Neural cell (in vitro differentiated cells): ENCODE measurements around the gene CNPPD1. TPM values are rescaled to one million over a fixed set of nuclear protein-coding genes. Genes with fewer than 3 reads are reported as not detected.

Experiments used
- H2AFZ ChIP-seq: fragments of 200-600, 300-800 bp; sonication (generic), shearing (Covaris generic); 2 replicates; pipeline ENCODE4 v1.6.0; 2014; ENCODE audit warnings: low read depth, mild to moderate bottlenecking, antibody characterized with exemption, low read length, moderate library complexity
- H3F3A ChIP-seq: fragments of 200-600 bp; shearing (Covaris generic); 2 replicates; pipeline ENCODE4 v1.6.1; 2016; ENCODE audit warnings: mild to moderate bottlenecking, moderate library complexity, mixed read lengths, antibody characterized with exemption, low read length; ENCODE audit not compliant: insufficient read depth, poor library complexity, severe bottlenecking
- H3K27ac ChIP-seq: fragments of 200-600, 300-800 bp; sonication (generic), shearing (Covaris generic); 2 replicates; pipeline ENCODE4 v1.5.1; 2014; ENCODE audit warnings: mild to moderate bottlenecking, low read length, moderate library complexity
- H3K27me3 ChIP-seq: fragments of 300-800, 200-600 bp; sonication (generic), shearing (Covaris generic); 2 replicates; pipeline ENCODE4 v1.6.0; 2014; ENCODE audit warnings: mild to moderate bottlenecking, low read depth, low read length, moderate library complexity; ENCODE audit not compliant: insufficient read depth
- H3K36me3 ChIP-seq: fragments of 300-800, 200-600 bp; sonication (generic), shearing (Covaris generic); 2 replicates; pipeline ENCODE4 v1.5.1; 2014; ENCODE audit warnings: mild to moderate bottlenecking, antibody characterized with exemption, low read length, moderate library complexity; ENCODE audit not compliant: insufficient read depth
- H3K4me2 ChIP-seq: fragments of 300-800, 200-600 bp; sonication (generic), shearing (Covaris generic); 2 replicates; pipeline ENCODE4 v1.6.0; 2014; ENCODE audit warnings: mild to moderate bottlenecking, low read length
- H3K4me3 ChIP-seq: fragments of 300-800, 200-600 bp; sonication (generic), shearing (Covaris generic); 2 replicates; pipeline ENCODE4 v1.5.1; 2014; ENCODE audit warnings: mild to moderate bottlenecking, low read length, moderate library complexity
- H3K79me2 ChIP-seq: fragments of 200-600 bp; shearing (Covaris generic); replicated peaks from 2 replicates; pipeline ENCODE4 v1.6.0; 2014; ENCODE audit warnings: mild to moderate bottlenecking, low read length, moderate library complexity; ENCODE audit not compliant: insufficient read depth
- H3K9ac ChIP-seq: fragments of 300-800, 200-600 bp; sonication (generic), shearing (Covaris generic); 2 replicates; pipeline ENCODE4 v1.6.1; 2016; ENCODE audit warnings: mild to moderate bottlenecking, low read length, mixed read lengths
- H3K9me2 ChIP-seq: fragments of 200-600 bp; shearing (Covaris generic); 2 replicates; pipeline ENCODE4 v1.6.1; 2016; ENCODE audit warnings: mild to moderate bottlenecking, low read length, mixed read lengths; ENCODE audit not compliant: insufficient read depth
- H3K9me3 ChIP-seq: fragments of 200-600, 300-800 bp; sonication (generic), shearing (Covaris generic); 2 replicates; pipeline ENCODE4 v1.6.1; 2016; ENCODE audit warnings: mild to moderate bottlenecking, mixed run types, low read length, moderate library complexity, mixed read lengths
- H4K20me1 ChIP-seq: fragments of 200-600 bp; shearing (Covaris generic); 2 replicates; pipeline ENCODE4 v1.6.1; 2016; ENCODE audit warnings: mild to moderate bottlenecking, mixed run types; ENCODE audit not compliant: insufficient read depth
- CTCF ChIP-seq: fragments of 450-650 bp; IDR thresholded peaks from 2 replicates; pipeline ENCODE4 v1.5.1; 2014; ENCODE audit warnings: antibody characterized with exemption, mild to moderate bottlenecking, moderate library complexity; ENCODE audit not compliant: poor library complexity, severe bottlenecking
- EP300 ChIP-seq: fragments of 450-650 bp; conservative IDR thresholded peaks from 2 replicates; pipeline ENCODE4 v1.6.1; 2014; ENCODE audit warnings: antibody characterized with exemption, mild to moderate bottlenecking, moderate library complexity; ENCODE audit not compliant: poor library complexity, severe bottlenecking
- EZH2 ChIP-seq: fragments of 200-600, 300-800 bp; shearing (Covaris generic), sonication (generic); IDR thresholded peaks from 2 replicates; pipeline ENCODE4 v1.6.1; 2014; ENCODE audit warnings: antibody characterized with exemption, low read length, borderline replicate concordance, mild to moderate bottlenecking; ENCODE audit not compliant: insufficient read depth, poor library complexity, severe bottlenecking
- MXI1 ChIP-seq: fragments of 450-650 bp; conservative IDR thresholded peaks from 2 replicates; pipeline ENCODE4 v1.6.1; 2014; ENCODE audit warnings: antibody characterized with exemption, mild to moderate bottlenecking; ENCODE audit not compliant: poor library complexity, severe bottlenecking
- POLR2AphosphoS5 ChIP-seq: IDR thresholded peaks from 2 replicates; pipeline ENCODE4 v1.6.1; 2012
- RAD21 ChIP-seq: fragments of 450-650 bp; conservative IDR thresholded peaks from 2 replicates; pipeline ENCODE4 v1.6.1; 2014; ENCODE audit warnings: antibody characterized with exemption, mild to moderate bottlenecking, moderate library complexity
- SMC3 ChIP-seq: fragments of 450-650 bp; conservative IDR thresholded peaks from 2 replicates; pipeline ENCODE4 v1.6.1; 2014; ENCODE audit warnings: antibody characterized with exemption, mild to moderate bottlenecking, moderate library complexity; ENCODE audit not compliant: poor library complexity
- TAF1 ChIP-seq: IDR thresholded peaks from 2 replicates; pipeline ENCODE4 v1.6.1; 2012; ENCODE audit warnings: low read depth
- polyA plus RNA-seq: library from polyadenylated mRNA; depleted of rRNA; stranded (reverse); fragments of >200 nt; gene quantifications from 2 replicates; pipeline ENCODE4 v1.2.3, GENCODE V29; 2014
- TF ChIP-seq, protein P1 (sequence below): IDR thresholded peaks from 2 replicates; pipeline ENCODE4 v1.6.1; 2012; ENCODE audit warnings: borderline replicate concordance

Gene CNPPD1
- polyA plus RNA-seq, 1 donor from 2014 or later: 89.1 TPM

GRCh38 chr2:219174146-219174545 is 2.6 kb downstream of the CNPPD1 start:
- Histone ChIP-seq H2AFZ (no peak overlapping the region), H3K4me3 (no peak overlapping the region), H3K79me2 (peaks cover 9% of the 10 kb centered on the region), H3K36me3 (no peaks in the 10 kb centered on the region), H4K20me1 (no peaks in the 10 kb centered on the region), H3K9me3 (no peaks in the 10 kb centered on the region), H3K27ac (no peak overlapping the region), H3K9ac (no peak overlapping the region), H3F3A (peaks cover 3% of the 10 kb centered on the region), H3K27me3 (no peaks in the 10 kb centered on the region), H3K4me2 (no peak overlapping the region), H3K9me2 (no peaks in the 10 kb centered on the region)
- TF ChIP-seq, protein P1, sequence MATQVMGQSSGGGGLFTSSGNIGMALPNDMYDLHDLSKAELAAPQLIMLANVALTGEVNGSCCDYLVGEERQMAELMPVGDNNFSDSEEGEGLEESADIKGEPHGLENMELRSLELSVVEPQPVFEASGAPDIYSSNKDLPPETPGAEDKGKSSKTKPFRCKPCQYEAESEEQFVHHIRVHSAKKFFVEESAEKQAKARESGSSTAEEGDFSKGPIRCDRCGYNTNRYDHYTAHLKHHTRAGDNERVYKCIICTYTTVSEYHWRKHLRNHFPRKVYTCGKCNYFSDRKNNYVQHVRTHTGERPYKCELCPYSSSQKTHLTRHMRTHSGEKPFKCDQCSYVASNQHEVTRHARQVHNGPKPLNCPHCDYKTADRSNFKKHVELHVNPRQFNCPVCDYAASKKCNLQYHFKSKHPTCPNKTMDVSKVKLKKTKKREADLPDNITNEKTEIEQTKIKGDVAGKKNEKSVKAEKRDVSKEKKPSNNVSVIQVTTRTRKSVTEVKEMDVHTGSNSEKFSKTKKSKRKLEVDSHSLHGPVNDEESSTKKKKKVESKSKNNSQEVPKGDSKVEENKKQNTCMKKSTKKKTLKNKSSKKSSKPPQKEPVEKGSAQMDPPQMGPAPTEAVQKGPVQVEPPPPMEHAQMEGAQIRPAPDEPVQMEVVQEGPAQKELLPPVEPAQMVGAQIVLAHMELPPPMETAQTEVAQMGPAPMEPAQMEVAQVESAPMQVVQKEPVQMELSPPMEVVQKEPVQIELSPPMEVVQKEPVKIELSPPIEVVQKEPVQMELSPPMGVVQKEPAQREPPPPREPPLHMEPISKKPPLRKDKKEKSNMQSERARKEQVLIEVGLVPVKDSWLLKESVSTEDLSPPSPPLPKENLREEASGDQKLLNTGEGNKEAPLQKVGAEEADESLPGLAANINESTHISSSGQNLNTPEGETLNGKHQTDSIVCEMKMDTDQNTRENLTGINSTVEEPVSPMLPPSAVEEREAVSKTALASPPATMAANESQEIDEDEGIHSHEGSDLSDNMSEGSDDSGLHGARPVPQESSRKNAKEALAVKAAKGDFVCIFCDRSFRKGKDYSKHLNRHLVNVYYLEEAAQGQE: no peak
- TF ChIP-seq SMC3 (no peak), RAD21 (no peak), TAF1 (no peak), POLR2AphosphoS5 (no peak), CTCF (no peak), EP300 (no peak), EZH2 (no peak), MXI1 (no peak)

GRCh38 chr2:219173176-219173575 is 3.5 kb downstream of the CNPPD1 start:
- Histone ChIP-seq H3K4me3 (no peak overlapping the region), H3K27me3 (no peaks in the 10 kb centered on the region), H3K79me2 (peaks cover 4% of the 10 kb centered on the region), H3F3A (peaks cover 3% of the 10 kb centered on the region), H3K9ac (no peak overlapping the region), H3K36me3 (no peaks in the 10 kb centered on the region), H4K20me1 (no peaks in the 10 kb centered on the region), H3K9me3 (no peaks in the 10 kb centered on the region), H3K27ac (no peak overlapping the region), H3K4me2 (no peak overlapping the region), H3K9me2 (no peaks in the 10 kb centered on the region), H2AFZ (no peak overlapping the region)
- no peak for TF ChIP-seq EP300
- no peak for TF ChIP-seq TAF1
- no peak for TF ChIP-seq SMC3
- no peak for TF ChIP-seq MXI1
- TF ChIP-seq, protein P1: no peak
- no peak for TF ChIP-seq RAD21
- TF ChIP-seq CTCF: no peak
- TF ChIP-seq EZH2: no peak
- TF ChIP-seq POLR2AphosphoS5: no peak
